SK-N-SH (cell line): ENCODE results near the gene ACAP1.

Experiments used
- EZH2phosphoT487 ChIP-seq: fragments of 200-600 bp; sonication (generic); IDR thresholded peaks from 2 replicates; pipeline ENCODE4 v1.6.1; 2017; ENCODE audit warnings: low read depth, mixed run types, mild to moderate bottlenecking, antibody characterized with exemption, moderate library complexity, borderline replicate concordance
- TF ChIP-seq, protein P1 (sequence below): fragments of 200-600 bp; sonication (generic); IDR thresholded peaks from 2 replicates; pipeline ENCODE4 v1.6.1; 2017; ENCODE audit warnings: antibody characterized with exemption, mild to moderate bottlenecking, moderate library complexity

- TF ChIP-seq, protein P1, sequence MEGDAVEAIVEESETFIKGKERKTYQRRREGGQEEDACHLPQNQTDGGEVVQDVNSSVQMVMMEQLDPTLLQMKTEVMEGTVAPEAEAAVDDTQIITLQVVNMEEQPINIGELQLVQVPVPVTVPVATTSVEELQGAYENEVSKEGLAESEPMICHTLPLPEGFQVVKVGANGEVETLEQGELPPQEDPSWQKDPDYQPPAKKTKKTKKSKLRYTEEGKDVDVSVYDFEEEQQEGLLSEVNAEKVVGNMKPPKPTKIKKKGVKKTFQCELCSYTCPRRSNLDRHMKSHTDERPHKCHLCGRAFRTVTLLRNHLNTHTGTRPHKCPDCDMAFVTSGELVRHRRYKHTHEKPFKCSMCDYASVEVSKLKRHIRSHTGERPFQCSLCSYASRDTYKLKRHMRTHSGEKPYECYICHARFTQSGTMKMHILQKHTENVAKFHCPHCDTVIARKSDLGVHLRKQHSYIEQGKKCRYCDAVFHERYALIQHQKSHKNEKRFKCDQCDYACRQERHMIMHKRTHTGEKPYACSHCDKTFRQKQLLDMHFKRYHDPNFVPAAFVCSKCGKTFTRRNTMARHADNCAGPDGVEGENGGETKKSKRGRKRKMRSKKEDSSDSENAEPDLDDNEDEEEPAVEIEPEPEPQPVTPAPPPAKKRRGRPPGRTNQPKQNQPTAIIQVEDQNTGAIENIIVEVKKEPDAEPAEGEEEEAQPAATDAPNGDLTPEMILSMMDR, result no peak
- TF ChIP-seq EZH2phosphoT487, result no peak
Observed at GRCh38 chr17:7327056-7327455, 9.3 kb upstream of the ACAP1 start.
